ENCODE measurements around the gene PTP4A2.

PTP4A2 gene

DNA sequence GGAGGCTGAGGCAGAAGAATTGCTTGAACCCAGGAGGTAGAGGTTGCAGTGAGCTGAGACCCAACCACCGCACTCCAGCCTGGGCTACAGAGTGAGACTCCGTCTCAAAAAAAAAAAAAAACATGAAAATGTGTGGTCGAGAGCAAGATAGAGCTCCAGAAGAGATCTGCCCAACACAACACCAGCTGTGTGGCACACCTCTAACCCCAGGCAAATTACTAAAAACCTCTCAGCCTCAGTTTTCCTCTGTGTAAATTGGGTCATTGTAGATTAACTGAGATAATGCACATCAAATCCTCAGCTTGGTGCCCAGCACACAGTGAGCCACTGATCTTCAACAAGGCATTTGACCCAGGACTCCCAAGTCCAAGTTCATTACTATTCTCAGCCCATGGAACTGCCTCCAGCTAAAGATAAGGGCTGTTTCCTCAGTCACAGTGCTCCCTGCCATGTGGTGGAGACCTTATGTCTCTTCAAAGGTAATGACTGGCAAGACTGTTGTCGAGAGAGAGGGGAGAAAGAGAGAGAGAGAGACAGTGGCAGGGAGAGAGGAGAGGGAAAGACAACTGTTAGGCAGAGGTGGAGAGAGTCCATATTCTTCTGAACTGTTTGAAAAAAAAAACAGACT, 58.1 kb downstream of the PTP4A2 start:
- no peak overlapping the region for H3K4me3 ChIP-seq (replicated peaks; ENCODE audit: low read depth, low read length)
- TF ChIP-seq, protein P1, sequence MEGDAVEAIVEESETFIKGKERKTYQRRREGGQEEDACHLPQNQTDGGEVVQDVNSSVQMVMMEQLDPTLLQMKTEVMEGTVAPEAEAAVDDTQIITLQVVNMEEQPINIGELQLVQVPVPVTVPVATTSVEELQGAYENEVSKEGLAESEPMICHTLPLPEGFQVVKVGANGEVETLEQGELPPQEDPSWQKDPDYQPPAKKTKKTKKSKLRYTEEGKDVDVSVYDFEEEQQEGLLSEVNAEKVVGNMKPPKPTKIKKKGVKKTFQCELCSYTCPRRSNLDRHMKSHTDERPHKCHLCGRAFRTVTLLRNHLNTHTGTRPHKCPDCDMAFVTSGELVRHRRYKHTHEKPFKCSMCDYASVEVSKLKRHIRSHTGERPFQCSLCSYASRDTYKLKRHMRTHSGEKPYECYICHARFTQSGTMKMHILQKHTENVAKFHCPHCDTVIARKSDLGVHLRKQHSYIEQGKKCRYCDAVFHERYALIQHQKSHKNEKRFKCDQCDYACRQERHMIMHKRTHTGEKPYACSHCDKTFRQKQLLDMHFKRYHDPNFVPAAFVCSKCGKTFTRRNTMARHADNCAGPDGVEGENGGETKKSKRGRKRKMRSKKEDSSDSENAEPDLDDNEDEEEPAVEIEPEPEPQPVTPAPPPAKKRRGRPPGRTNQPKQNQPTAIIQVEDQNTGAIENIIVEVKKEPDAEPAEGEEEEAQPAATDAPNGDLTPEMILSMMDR (IDR thresholded peaks at IDR 0.05; ENCODE audit: low read depth, low read length, missing control alignments), result no peak
- DNase-seq (ENCODE audit: extremely low read depth, low read depth), result no peak

DNA sequence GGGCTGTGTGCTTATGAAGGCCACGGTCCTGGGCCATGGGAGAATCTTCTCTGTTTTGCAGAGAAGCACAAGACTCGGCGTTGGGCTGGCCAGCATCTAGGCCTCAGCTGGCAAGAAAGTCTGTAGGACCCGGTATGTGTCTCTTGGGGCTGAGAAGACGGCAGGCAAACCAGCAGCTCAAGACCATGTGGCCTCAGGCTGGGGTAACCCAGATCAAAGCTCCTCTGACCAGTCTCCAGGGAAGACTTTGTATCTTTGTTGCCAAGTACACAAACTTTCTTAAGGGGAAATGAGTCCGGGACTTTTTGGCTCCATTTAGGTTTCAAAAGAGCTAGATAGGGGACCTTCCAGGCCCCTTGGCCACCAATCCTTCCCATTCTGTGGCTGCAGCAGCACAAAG, 60.1 kb downstream of the PTP4A2 start:
- DNase-seq (ENCODE audit: extremely low read depth, low read depth), result no peak
- TF ChIP-seq, protein P1 (IDR thresholded peaks at IDR 0.05; ENCODE audit: low read depth, low read length, missing control alignments), result no peak

DNA sequence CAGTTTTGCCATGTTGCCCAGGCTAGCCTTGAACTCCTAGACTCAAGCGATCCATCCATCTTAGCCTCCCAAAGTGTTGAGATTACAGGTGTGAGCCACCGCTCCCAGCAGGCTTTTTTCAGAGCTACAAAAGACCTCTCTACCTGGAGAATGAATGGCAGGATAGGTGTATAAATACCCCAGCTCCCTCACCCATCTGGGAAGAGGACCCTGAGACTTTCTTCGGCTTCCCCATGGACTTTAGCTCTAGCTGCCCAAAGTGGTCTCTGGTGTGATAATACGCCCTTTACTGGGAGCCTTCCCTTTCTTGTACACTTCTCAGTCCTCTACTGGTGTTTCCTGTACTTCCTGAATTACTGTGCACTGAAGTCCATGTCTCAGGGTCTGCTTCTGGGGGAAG, 60.6 kb downstream of the PTP4A2 start:
- no peak overlapping the region for H3K4me3 ChIP-seq (replicated peaks; ENCODE audit: low read depth, low read length)
- DNase-seq (ENCODE audit: extremely low read depth, low read depth), result no peak
- TF ChIP-seq, protein P1 (IDR thresholded peaks at IDR 0.05; ENCODE audit: low read depth, low read length, missing control alignments), result no peak

More for the DNA sequence above, 60.1 kb downstream of the PTP4A2 start:
- H3K4me3 ChIP-seq (replicated peaks; ENCODE audit: low read depth, low read length), result no peak overlapping the region

- H3K4me3 ChIP-seq (replicated peaks; ENCODE audit: low read depth, low read length), result no peak overlapping the region
- no peak for DNase-seq (ENCODE audit: extremely low read depth, low read depth)
- TF ChIP-seq, protein P1 (IDR thresholded peaks at IDR 0.05; ENCODE audit: low read depth, low read length, missing control alignments), result no peak
Measured at GRCh38 chr1:31875636-31876236, 62.4 kb downstream of the PTP4A2 start.

GRCh38 chr1:31874942-31875341, 63.2 kb downstream of the PTP4A2 start:
- H3K4me3 ChIP-seq (replicated peaks; ENCODE audit: low read depth, low read length), result no peak overlapping the region
- DNase-seq (ENCODE audit: extremely low read depth, low read depth), result no peak
- TF ChIP-seq, protein P1 (IDR thresholded peaks at IDR 0.05; ENCODE audit: low read depth, low read length, missing control alignments), result no peak

- TF ChIP-seq, protein P1 (IDR thresholded peaks at IDR 0.05; ENCODE audit: low read depth, low read length, missing control alignments), result no peak
- no peak overlapping the region for H3K4me3 ChIP-seq (replicated peaks; ENCODE audit: low read depth, low read length)
- no peak for DNase-seq (ENCODE audit: extremely low read depth, low read depth)
Measured at GRCh38 chr1:31872658-31873636, 65.2 kb downstream of the PTP4A2 start.
